ENCODE data around the gene ATP2B2.

Gene ATP2B2

DNA sequence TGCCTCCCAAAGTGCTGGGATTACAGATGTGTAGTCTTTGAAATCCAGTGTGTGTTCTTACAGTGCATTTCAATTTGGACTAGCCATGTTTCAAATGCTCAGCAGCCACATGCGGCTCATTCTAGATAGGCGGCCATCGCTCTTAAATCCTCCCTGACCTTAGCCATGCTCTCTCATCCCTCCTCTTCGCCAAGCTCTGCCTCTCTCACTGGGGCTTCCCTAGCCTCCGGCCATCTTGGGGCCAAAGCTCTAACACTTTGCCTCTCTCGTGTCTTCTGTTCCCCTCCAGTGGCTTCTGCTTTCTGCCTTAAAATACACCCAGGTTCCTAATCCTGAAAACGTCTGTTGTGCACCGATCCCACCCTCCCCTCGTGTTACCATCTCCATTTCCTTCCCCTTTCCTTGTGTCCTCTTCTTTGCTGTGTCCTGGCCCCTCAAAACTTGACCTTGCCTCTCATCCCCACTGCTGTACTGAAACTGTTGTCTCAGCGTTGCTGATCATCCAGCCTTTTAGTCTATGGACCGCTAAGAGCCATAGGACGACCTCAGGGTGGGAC is 211.3 kb downstream of the ATP2B2 start:
- ATAC-seq: no peak
- no peak for TF ChIP-seq OSR1 (CRISPR knock-in tag; IDR thresholded peaks at IDR 0.05)
- TF ChIP-seq PPARA (CRISPR knock-in tag; IDR thresholded peaks at IDR 0.05; ENCODE audit: borderline replicate concordance): no peak
- TF ChIP-seq, protein P1, sequence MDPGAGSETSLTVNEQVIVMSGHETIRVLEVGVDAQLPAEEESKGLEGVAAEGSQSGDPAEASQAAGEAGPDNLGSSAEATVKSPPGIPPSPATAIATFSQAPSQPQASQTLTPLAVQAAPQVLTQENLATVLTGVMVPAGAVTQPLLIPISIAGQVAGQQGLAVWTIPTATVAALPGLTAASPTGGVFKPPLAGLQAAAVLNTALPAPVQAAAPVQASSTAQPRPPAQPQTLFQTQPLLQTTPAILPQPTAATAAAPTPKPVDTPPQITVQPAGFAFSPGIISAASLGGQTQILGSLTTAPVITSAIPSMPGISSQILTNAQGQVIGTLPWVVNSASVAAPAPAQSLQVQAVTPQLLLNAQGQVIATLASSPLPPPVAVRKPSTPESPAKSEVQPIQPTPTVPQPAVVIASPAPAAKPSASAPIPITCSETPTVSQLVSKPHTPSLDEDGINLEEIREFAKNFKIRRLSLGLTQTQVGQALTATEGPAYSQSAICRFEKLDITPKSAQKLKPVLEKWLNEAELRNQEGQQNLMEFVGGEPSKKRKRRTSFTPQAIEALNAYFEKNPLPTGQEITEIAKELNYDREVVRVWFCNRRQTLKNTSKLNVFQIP (CRISPR knock-in tag; IDR thresholded peaks at IDR 0.05; ENCODE audit: borderline replicate concordance, low read depth): no peak
- TF ChIP-seq CSDC2 (CRISPR knock-in tag; IDR thresholded peaks at IDR 0.05): no peak
- TF ChIP-seq, protein P2, sequence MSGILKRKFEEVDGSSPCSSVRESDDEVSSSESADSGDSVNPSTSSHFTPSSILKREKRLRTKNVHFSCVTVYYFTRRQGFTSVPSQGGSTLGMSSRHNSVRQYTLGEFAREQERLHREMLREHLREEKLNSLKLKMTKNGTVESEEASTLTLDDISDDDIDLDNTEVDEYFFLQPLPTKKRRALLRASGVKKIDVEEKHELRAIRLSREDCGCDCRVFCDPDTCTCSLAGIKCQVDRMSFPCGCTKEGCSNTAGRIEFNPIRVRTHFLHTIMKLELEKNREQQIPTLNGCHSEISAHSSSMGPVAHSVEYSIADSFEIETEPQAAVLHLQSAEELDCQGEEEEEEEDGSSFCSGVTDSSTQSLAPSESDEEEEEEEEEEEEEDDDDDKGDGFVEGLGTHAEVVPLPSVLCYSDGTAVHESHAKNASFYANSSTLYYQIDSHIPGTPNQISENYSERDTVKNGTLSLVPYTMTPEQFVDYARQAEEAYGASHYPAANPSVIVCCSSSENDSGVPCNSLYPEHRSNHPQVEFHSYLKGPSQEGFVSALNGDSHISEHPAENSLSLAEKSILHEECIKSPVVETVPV (CRISPR knock-in tag; IDR thresholded peaks at IDR 0.05): no peak
- TF ChIP-seq, protein P3, sequence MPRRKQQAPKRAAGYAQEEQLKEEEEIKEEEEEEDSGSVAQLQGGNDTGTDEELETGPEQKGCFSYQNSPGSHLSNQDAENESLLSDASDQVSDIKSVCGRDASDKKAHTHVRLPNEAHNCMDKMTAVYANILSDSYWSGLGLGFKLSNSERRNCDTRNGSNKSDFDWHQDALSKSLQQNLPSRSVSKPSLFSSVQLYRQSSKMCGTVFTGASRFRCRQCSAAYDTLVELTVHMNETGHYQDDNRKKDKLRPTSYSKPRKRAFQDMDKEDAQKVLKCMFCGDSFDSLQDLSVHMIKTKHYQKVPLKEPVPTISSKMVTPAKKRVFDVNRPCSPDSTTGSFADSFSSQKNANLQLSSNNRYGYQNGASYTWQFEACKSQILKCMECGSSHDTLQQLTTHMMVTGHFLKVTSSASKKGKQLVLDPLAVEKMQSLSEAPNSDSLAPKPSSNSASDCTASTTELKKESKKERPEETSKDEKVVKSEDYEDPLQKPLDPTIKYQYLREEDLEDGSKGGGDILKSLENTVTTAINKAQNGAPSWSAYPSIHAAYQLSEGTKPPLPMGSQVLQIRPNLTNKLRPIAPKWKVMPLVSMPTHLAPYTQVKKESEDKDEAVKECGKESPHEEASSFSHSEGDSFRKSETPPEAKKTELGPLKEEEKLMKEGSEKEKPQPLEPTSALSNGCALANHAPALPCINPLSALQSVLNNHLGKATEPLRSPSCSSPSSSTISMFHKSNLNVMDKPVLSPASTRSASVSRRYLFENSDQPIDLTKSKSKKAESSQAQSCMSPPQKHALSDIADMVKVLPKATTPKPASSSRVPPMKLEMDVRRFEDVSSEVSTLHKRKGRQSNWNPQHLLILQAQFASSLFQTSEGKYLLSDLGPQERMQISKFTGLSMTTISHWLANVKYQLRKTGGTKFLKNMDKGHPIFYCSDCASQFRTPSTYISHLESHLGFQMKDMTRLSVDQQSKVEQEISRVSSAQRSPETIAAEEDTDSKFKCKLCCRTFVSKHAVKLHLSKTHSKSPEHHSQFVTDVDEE (CRISPR knock-in tag; IDR thresholded peaks at IDR 0.05): no peak
- TF ChIP-seq ZFP3 (CRISPR knock-in tag; IDR thresholded peaks at IDR 0.05): no peak
- no peak for TF ChIP-seq ARNTL (CRISPR knock-in tag; IDR thresholded peaks at IDR 0.05; ENCODE audit: borderline replicate concordance, low read depth)
- no peak for TF ChIP-seq BACH2 (CRISPR knock-in tag; IDR thresholded peaks at IDR 0.05; ENCODE audit: borderline replicate concordance)
- TF ChIP-seq ZFP30 (CRISPR knock-in tag; IDR thresholded peaks at IDR 0.05): no peak
- TF ChIP-seq, protein P4, sequence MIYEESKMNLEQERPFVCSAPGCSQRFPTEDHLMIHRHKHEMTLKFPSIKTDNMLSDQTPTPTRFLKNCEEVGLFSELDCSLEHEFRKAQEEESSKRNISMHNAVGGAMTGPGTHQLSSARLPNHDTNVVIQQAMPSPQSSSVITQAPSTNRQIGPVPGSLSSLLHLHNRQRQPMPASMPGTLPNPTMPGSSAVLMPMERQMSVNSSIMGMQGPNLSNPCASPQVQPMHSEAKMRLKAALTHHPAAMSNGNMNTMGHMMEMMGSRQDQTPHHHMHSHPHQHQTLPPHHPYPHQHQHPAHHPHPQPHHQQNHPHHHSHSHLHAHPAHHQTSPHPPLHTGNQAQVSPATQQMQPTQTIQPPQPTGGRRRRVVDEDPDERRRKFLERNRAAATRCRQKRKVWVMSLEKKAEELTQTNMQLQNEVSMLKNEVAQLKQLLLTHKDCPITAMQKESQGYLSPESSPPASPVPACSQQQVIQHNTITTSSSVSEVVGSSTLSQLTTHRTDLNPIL (CRISPR knock-in tag; IDR thresholded peaks at IDR 0.05; ENCODE audit: low read depth): no peak
- TF ChIP-seq, protein P5, sequence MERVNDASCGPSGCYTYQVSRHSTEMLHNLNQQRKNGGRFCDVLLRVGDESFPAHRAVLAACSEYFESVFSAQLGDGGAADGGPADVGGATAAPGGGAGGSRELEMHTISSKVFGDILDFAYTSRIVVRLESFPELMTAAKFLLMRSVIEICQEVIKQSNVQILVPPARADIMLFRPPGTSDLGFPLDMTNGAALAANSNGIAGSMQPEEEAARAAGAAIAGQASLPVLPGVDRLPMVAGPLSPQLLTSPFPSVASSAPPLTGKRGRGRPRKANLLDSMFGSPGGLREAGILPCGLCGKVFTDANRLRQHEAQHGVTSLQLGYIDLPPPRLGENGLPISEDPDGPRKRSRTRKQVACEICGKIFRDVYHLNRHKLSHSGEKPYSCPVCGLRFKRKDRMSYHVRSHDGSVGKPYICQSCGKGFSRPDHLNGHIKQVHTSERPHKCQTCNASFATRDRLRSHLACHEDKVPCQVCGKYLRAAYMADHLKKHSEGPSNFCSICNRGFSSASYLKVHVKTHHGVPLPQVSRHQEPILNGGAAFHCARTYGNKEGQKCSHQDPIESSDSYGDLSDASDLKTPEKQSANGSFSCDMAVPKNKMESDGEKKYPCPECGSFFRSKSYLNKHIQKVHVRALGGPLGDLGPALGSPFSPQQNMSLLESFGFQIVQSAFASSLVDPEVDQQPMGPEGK (CRISPR knock-in tag; IDR thresholded peaks at IDR 0.05; ENCODE audit: borderline replicate concordance): no peak
- no peak for TF ChIP-seq ZNF8 (CRISPR knock-in tag; IDR thresholded peaks at IDR 0.05)
- TF ChIP-seq TCF4 (CRISPR knock-in tag; IDR thresholded peaks at IDR 0.05; ENCODE audit: borderline replicate concordance): no peak
- no peak for TF ChIP-seq ZNF565 (CRISPR knock-in tag; conservative IDR thresholded peaks at IDR 0.05; ENCODE audit: low read depth)
- no peak for TF ChIP-seq GLIS3 (CRISPR knock-in tag; IDR thresholded peaks at IDR 0.05)
- no peak for TF ChIP-seq TOX (CRISPR knock-in tag; IDR thresholded peaks at IDR 0.05; ENCODE audit: borderline replicate concordance)
- no peak for TF ChIP-seq ZNF70 (CRISPR knock-in tag; IDR thresholded peaks at IDR 0.05)
- TF ChIP-seq ESRRG (CRISPR knock-in tag; IDR thresholded peaks at IDR 0.05): no peak

DNA sequence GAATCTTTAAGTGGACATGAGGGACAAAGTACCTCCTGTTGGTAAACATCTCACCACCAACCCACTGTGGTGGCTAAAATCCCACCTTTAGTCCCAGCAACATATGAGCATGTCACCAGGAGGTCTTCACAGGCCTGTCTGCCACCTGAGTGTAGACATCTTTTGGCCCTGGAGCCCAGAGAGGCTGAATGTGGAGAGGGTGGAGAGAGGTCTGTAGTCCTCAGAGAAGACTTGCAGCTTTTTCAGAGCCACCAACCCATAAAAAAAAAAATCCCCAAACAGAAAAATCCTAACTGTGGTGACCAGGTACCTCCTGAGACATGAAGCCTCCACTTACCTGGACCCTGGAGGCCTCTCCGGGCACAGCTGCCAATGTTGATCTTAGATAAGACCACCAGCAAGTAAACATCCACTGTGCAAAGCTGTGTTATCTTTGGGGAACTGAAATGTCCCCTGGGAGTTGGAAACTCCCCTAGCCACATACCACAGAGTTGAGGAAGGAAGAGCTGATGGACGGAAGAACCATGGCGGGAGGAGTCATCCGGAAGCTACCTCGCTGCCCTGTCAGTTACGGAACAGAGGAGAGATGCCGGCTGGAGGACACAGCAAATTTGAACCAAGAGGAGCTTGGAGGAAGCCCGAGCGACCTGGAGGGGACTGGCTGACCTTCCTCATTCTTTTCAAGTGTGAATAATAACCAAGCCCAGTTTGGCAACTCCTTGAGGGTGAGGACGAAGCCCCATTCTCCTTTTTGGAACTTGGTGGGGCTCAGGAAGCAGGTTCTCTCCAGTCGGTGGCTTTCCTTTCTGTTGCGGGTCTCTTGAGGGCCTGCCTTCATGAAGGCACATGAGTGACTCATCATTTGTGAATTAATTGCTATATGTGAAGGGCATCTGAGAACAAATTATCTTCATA is 212.6 kb downstream of the ATP2B2 start, which contains the start of gene GHRL:
TSS of gene GHRL (minus strand) at position 443 of the 915 bp plus-strand sequence. CDS start 2,767 bp downstream, outside the sequence.
- ATAC-seq: no peak
- TF ChIP-seq RARB (CRISPR knock-in tag; IDR thresholded peaks at IDR 0.05) (no peak), ZC3H10 (CRISPR knock-in tag; IDR thresholded peaks at IDR 0.05) (no peak), ZNF8 (CRISPR knock-in tag; IDR thresholded peaks at IDR 0.05) (no peak), ZFP3 (CRISPR knock-in tag; IDR thresholded peaks at IDR 0.05) (no peak), ISL1 (CRISPR knock-in tag; IDR thresholded peaks at IDR 0.05) (no peak)
- TF ChIP-seq, protein P1 (CRISPR knock-in tag; IDR thresholded peaks at IDR 0.05; ENCODE audit: borderline replicate concordance, low read depth): no peak

Measured in SK-N-SH treated with all-trans-retinoic acid at 6 μM for 48 hours (cell line).